SK-N-SH treated with all-trans-retinoic acid at 6 μM for 48 hours (cell line): ENCODE results near the gene LRMDA.

ENCODE experiments used
- BACH2 ChIP-seq: fragments of 250-450 bp; sonication (Bioruptor Pico); IDR thresholded peaks from 2 replicates; pipeline ENCODE4 v1.9.0; 2021; ENCODE audit warnings: mild to moderate bottlenecking, borderline replicate concordance
- CSRNP3 ChIP-seq: fragments of 250-450 bp; sonication (Bioruptor Pico); IDR thresholded peaks from 2 replicates; pipeline ENCODE4 v1.5.1; 2021; ENCODE audit warnings: mild to moderate bottlenecking, moderate library complexity
- ESRRG ChIP-seq: fragments of 250-450 bp; sonication (Bioruptor Pico); IDR thresholded peaks from 2 replicates; pipeline ENCODE4 v1.6.1; 2021; ENCODE audit warnings: mild to moderate bottlenecking
- PATZ1 ChIP-seq: fragments of 250-450 bp; sonication (Bioruptor Pico); IDR thresholded peaks from 2 replicates; pipeline ENCODE4 v1.8.0; 2020; ENCODE audit warnings: mild to moderate bottlenecking, moderate library complexity, borderline replicate concordance
- RARB ChIP-seq: fragments of 250-450 bp; sonication (Bioruptor Pico); IDR thresholded peaks from 2 replicates; pipeline ENCODE4 v1.8.0; 2021; ENCODE audit warnings: mild to moderate bottlenecking, moderate library complexity
- TOX ChIP-seq: fragments of 250-450 bp; sonication (Bioruptor Pico); IDR thresholded peaks from 2 replicates; pipeline ENCODE4 v1.8.0; 2021; ENCODE audit warnings: mild to moderate bottlenecking, moderate library complexity, borderline replicate concordance
- ZFP30 ChIP-seq: fragments of 450-650 bp; formaldehyde crosslinking; IDR thresholded peaks from 2 replicates; pipeline ENCODE4 v1.5.0; 2022; ENCODE audit warnings: mild to moderate bottlenecking, moderate library complexity
- ZNF70 ChIP-seq: fragments of 450-650 bp; formaldehyde crosslinking; IDR thresholded peaks from 2 replicates; pipeline ENCODE4 v1.5.0; 2020; ENCODE audit warnings: mild to moderate bottlenecking, moderate library complexity

- TF ChIP-seq BACH2 (CRISPR knock-in tag) (no peak), PATZ1 (no peak), ZNF70 (CRISPR knock-in tag) (no peak), TOX (CRISPR knock-in tag) (no peak), ZFP30 (CRISPR knock-in tag) (no peak), ESRRG (CRISPR knock-in tag) (no peak), RARB (no peak), CSRNP3 (no peak)
Measured at GRCh38 chr10:76401006-76401405, 969.6 kb downstream of the LRMDA start.
